Spleen (tissue), 7 donors: ENCODE results near the gene GPNMB.

Experiments used
- CTCF ChIP-seq, 11 experiments: fragments of 200-600 bp in 7 of 11; fragments of 450-650 bp in 4 of 11; sonication (generic) in 4 of 11; IDR thresholded peaks in 8 of 11; conservative IDR thresholded peaks in 3 of 11; 1 replicate in 7 of 11; 2 replicates in 4 of 11; pipeline versions ENCODE4 v1.4.0 to v1.8.0; 2016 to 2021; ENCODE audit warnings: antibody characterized with exemption in 11 of 11, inconsistent platforms in 4 of 11, mild to moderate bottlenecking in 1 of 11
- POLR2A ChIP-seq, 3 donors: fragments of 450-650 bp; IDR thresholded peaks; one replicate each; pipeline ENCODE4 v1.5.1; 2017; ENCODE audit warnings: antibody characterized with exemption in 3 of 3, mild to moderate bottlenecking in 1 of 3
- POLR2AphosphoS5 ChIP-seq, 3 donors: sonication (generic); formaldehyde crosslinking; IDR thresholded peaks; one replicate each; pipeline ENCODE4 v1.5.1; 2017; ENCODE audit warnings: antibody characterized with exemption in 3 of 3
- donor health status: DM: no; HTN: no; CAD: no; lungs with moderate emphysema.
- donor health status: DM: no; HTN: no; CAD: no.
- donor health status: DM: no; HTN: no; CAD: no.

GRCh38 chr7:23220690-23221305 lies 25.8 kb upstream of the GPNMB start:
- TF ChIP-seq CTCF (IDR thresholded peaks at IDR 0.05 in 8 of 11, conservative IDR thresholded peaks at IDR 0.05 in 3 of 11): no peak
- no peak for TF ChIP-seq POLR2A (IDR thresholded peaks at IDR 0.05)
- no peak for TF ChIP-seq POLR2AphosphoS5 (IDR thresholded peaks at IDR 0.05)
